ENCODE results near the gene SEZ6L2. TPM values are rescaled to one million over a fixed set of nuclear protein-coding genes. Genes with fewer than 3 reads are reported as not detected.

Gene SEZ6L2
- 0.65 TPM in 1 of 2 replicates, not detected in the other for total RNA-seq (2011; cell fraction: chromatin; rRNA removed; ENCODE audit: low replicate concordance)
- total RNA-seq (2011; cell fraction: nucleolus; rRNA removed) = 0.92 and 1.3 TPM in 2 replicates
- 0.44 and 0.61 TPM in 2 replicates for total RNA-seq (2011; cell fraction: nucleoplasm; rRNA removed)
- total RNA-seq (2014; rRNA removed) = 1.3 and 1.6 TPM in 2 replicates
- 0.29 and 0.40 TPM in 2 replicates for total RNA-seq (2014; rRNA removed; fragmentation: Illumina TruSeq; extraction: Trizol)
- total RNA-seq (2015; rRNA removed; fragmentation: Illumina TruSeq; extraction: Trizol) = 0.72 TPM in 2 replicates
- total RNA-seq (2021) = 2.1 TPM in 2 replicates
- 0.36 and 1.6 TPM in 2 replicates for polyA plus RNA-seq (2011; rRNA removed)
- polyA plus RNA-seq (2011; cell fraction: cytosol; rRNA removed) = 0.66 and 1.7 TPM in 2 replicates
- polyA plus RNA-seq (2011; cell fraction: nucleus; rRNA removed) = 0.94 and 1.0 TPM in 2 replicates
- polyA plus RNA-seq (2012) = 1.2 TPM in 2 replicates
- polyA plus RNA-seq (2014; fragmentation: Illumina TruSeq; extraction: Trizol) = 1.2 and 1.7 TPM in 2 replicates
- polyA plus RNA-seq (2014; fragmentation: Nextera tagmentation; extraction: Ambion mirVana) = under 1 TPM; 0.10 to 0.22 TPM
- polyA plus RNA-seq (2014; rRNA removed) = 1.3 TPM in 2 replicates
- polyA minus RNA-seq (2011; rRNA and poly(A)+ RNA removed) = 0.14 and 0.18 TPM in 2 replicates
- 0.86 and 1.4 TPM in 2 replicates for polyA minus RNA-seq (2011; cell fraction: cytosol; rRNA and poly(A)+ RNA removed)
- polyA minus RNA-seq (2011; cell fraction: nucleus; rRNA and poly(A)+ RNA removed) = 0.13 and 0.89 TPM in 2 replicates
- percentile 31 among the genes with signal in this experiment for Bru-seq, nascent RNA
- percentile 26 among the genes with signal in this experiment for BruChase-seq, experiment 1, labeled RNA remaining after a 2-hour chase
- BruChase-seq, experiment 2, labeled RNA remaining after a 6-hour chase = percentile 26 among the genes with signal in this experiment
- long read RNA-seq, experiment 1, partial matches to known transcripts = 7 of 9 reads
- long read RNA-seq, experiment 1, other reads (novel, unspliced or antisense) = 2 of 9 reads
- long read RNA-seq, experiment 2, partial matches to known transcripts = 2 of 2 reads
- long read RNA-seq, experiment 2, other reads (novel, unspliced or antisense) = 0 of 2 reads
- long read RNA-seq, experiment 3, partial matches to known transcripts = 6 of 6 reads
- long read RNA-seq, experiment 3, other reads (novel, unspliced or antisense) = 0 of 6 reads

- ATAC-seq = peak; percentile 89
- in situ Hi-C loops (cut with MboI) (no loop called here), intact Hi-C loops (cut with micrococcal nuclease) (no loop called here)
- H3K9me3 ChIP-seq (replicated peaks; ENCODE audit: control insufficient read depth, insufficient read depth, low read depth, low read length) = no peaks in the 10 kb centered on the region
- peak within 1 kb of the TSS; percentile 74 for H3K4me2 ChIP-seq (ENCODE audit: insufficient read depth, low read length)
- peaks cover 14 to 25% of the 10 kb centered on the region in 2 experiments for H3K27me3 ChIP-seq (ENCODE audit: control insufficient read depth in 2 of 2, insufficient read depth in 2 of 2, low read length in 2 of 2)
- no peak within 1 kb of the TSS for H3K27ac ChIP-seq (ENCODE audit: extremely low read depth, low read depth, low read length)
- peaks cover 13% of the 10 kb centered on the region; the same call in 1 of the 2 replicates for H4K20me1 ChIP-seq (replicated peaks; ENCODE audit: control insufficient read depth, insufficient read depth, low read length)
- DNase-seq (ENCODE audit: extremely low read depth in 1 of 4, low spot score in 3 of 4) = peak; percentile 74 to 93 (median 76)
- no TSS peak for BruUV-seq (replicated peaks)
- no peaks in the 10 kb centered on the region for H3K36me3 ChIP-seq (ENCODE audit: control insufficient read depth, insufficient read depth, low read length)
- under 1% methylated on average over 19 of the region's 29 CpGs for WGBS (ENCODE audit: insufficient coverage, low coverage, missing lambda C conversion rate)
- H3K9ac ChIP-seq (ENCODE audit: insufficient read depth in 1 of 2, low read depth in 2 of 2, low read length in 2 of 2) = peak within 1 kb of the TSS in 1 of 2 experiments; percentile 84; a peak in 2 of 4 replicates
- peak; percentile 66 for FAIRE-seq
- ChIA-PET POLR2A (interaction anchor here (1.0 to 1.6 kb wide), 5 partner anchors 13 to 96 kb away, joined by 3 to 5 read pairs (median 4); partner anchors contain the start of gene HIRIP3), CTCF (ENCODE audit: low intra/inter-chr PET ratio) (no interaction called here)
- peak within 1 kb of the TSS; percentile 80 for H2AFZ ChIP-seq (ENCODE audit: low read depth, low read length)
- H3K9me1 ChIP-seq (ENCODE audit: control insufficient read depth, insufficient read depth, low read length) = peaks cover 3% of the 10 kb centered on the region
- H3K4me1 ChIP-seq (replicated peaks in 1 of 2; ENCODE audit: control insufficient read depth in 2 of 2, insufficient read depth in 2 of 2, low read length in 2 of 2) = peaks cover 0 to 32% of the 10 kb centered on the region in 2 experiments; a peak in 3 of 5 replicates
- H3K79me2 ChIP-seq (ENCODE audit: control insufficient read depth, insufficient read depth, low read length) = no peaks in the 10 kb centered on the region
- peak within 1 kb of the TSS; percentile 59 for H3K4me3 ChIP-seq
- TF ChIP-seq ETS1 (conservative IDR thresholded peaks at IDR 0.05; ENCODE audit: control insufficient read depth, low read depth, low read length) (no peak; the same call in none of the 2 replicates), HNRNPH1 (optimal IDR thresholded peaks at IDR 0.05; ENCODE audit: low read depth, low read length) (no peak), ZFP30 (CRISPR knock-in tag; IDR thresholded peaks at IDR 0.05; ENCODE audit: borderline replicate concordance) (no peak), RHOXF2B (CRISPR knock-in tag; conservative IDR thresholded peaks at IDR 0.05) (no peak), FOXJ3 (CRISPR knock-in tag; IDR thresholded peaks at IDR 0.05) (no peak), JUNB (CRISPR knock-in tag; conservative IDR thresholded peaks at IDR 0.05) (no peak), FOXP4 (CRISPR knock-in tag; IDR thresholded peaks at IDR 0.05; ENCODE audit: borderline replicate concordance) (no peak), NCOA1 (IDR thresholded peaks at IDR 0.05; ENCODE audit: low read depth) (peak; percentile 50; the same call in 1 of the 2 replicates), STAT5B (CRISPR knock-in tag; IDR thresholded peaks at IDR 0.05) (no peak), HNRNPLL (IDR thresholded peaks at IDR 0.05; ENCODE audit: low read depth, low read length, poor library complexity, severe bottlenecking) (no peak), E2F3 (CRISPR knock-in tag; IDR thresholded peaks at IDR 0.05) (no peak), ZBTB8A (IDR thresholded peaks at IDR 0.05; ENCODE audit: partially characterized antibody) (no peak), ZC3H8 (IDR thresholded peaks at IDR 0.05) (no peak), ZNF785 (CRISPR knock-in tag; IDR thresholded peaks at IDR 0.05) (no peak), MTA1 (IDR thresholded peaks at IDR 0.05; ENCODE audit: borderline replicate concordance) (no peak)
These were observed at the start of gene SEZ6L2 for GRCh38 chr16:29899516-29900101. Gene SEZ6L2, minus strand, starts transcription at chr16:29899550. Its CDS starts 531 bp downstream, at chr16:29899019.

All from K562 (cell line).